GM10847 (cell line): ENCODE measurements around the gene CREBBP.

Source experiments
- POLR2A ChIP-seq: IDR thresholded peaks from 2 replicates; pipeline ENCODE4 v1.6.1; 2011; ENCODE audit not compliant: insufficient read length; ENCODE audit errors: extremely low read depth

CREBBP gene

GRCh38 chr16:3694051-3694450, 186.5 kb downstream of the CREBBP start:
- no peak for TF ChIP-seq POLR2A

- no peak for TF ChIP-seq POLR2A
Measured at GRCh38 chr16:3691761-3692160, 188.8 kb downstream of the CREBBP start.

DNA sequence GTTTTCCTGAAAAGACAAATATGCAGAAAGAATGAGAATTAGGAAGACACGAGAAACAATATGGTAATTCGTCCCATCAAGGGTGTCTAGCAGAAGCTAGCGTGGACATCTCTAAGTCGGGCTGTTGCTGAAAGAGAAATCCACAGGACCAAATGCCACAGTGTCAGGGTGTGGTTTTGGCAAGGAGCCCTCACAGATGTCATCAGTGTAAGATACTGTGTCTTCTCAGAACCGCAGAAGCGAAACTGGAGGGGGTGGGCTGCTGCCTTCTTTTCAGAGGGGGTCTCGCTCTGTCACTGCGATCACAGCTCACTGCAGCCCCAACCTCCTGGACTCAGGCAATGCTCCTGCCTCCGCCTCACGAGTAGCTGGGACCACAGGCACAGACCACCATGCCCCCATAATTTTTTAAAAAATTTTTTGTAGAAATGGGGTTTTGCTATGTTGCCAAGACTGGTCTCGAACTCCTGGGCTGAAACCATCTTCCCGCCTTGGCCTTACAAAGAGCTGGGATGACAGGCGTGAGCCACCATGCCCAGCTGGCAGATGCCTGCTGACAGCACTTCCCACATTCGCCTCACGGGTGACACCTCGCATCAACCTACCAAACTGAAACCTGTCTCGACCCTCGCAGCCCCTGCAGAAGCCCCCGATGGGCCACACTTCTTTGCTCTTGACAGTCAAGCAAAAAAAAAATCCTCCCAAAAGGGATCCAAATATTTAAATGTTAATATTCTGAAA, 189.4 kb downstream of the CREBBP start:
- no peak for TF ChIP-seq POLR2A

DNA sequence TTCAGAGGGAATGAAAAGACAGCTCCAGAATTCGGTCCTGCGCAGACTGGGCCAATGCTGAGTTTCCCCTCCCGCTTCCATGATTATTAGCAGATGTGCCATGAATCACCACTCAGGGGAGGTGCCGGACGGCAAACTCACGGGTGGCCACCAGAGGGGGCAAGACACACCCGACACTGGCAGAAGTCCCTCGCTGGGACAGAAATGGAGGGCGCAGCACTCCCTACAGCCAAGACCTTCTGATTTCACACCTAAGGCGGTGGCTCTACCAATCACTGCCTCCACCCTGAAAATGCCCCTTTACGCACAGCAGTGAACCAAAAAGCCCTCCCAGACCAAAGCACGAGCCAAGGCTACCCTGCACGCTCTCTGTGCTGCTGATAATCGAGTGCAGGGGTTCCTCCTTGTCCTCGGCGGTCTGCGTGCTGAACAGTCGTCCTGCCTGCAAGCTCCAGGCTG, 190.0 kb downstream of the CREBBP start:
- TF ChIP-seq POLR2A, result no peak

DNA sequence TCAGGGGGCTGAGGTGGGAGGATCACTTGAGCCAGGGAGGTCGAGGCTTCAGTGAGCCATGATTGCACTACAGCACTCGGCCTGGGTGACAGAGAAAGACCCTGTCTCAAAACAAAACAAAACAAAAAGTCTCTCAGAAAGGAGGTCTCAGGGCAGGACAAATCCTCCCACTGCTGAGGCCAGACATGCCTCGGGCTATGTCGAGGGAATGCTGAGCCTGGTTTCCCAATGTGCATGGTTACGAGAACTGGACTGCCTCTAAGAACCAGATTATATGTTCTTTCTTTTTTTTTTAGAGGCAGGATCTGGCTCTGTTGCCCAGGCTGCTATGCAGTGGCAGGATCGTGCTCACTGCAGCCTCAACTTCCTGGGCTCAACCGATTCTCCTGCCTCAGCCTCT, 190.8 kb downstream of the CREBBP start:
- TF ChIP-seq POLR2A, result no peak

- no peak for TF ChIP-seq POLR2A
Measured at GRCh38 chr16:3687792-3688191, 192.7 kb downstream of the CREBBP start.

DNA sequence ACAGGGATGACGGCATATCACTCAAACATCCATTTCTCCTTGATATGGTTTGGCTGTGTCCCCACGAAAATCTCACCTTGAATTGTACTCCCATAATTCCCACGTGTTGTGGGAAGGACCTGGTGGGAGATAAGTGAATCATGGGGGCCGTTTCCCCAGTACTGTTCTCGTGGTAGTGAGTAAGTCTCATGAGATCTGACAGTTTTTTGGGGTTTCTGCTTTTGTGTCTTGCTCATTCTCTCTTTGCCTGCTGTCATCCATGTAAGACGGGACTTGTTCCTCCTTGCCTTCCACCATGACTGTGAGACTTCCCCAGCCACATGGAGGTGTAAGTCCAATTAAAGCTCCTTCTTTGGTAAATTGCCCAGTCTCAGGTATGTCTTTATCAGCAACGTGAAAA, 193.5 kb downstream of the CREBBP start:
- no peak for TF ChIP-seq POLR2A

- no peak for TF ChIP-seq POLR2A
Measured at GRCh38 chr16:3681206-3681605, 199.3 kb downstream of the CREBBP start.

GRCh38 chr16:3677994-3678393, 202.5 kb downstream of the CREBBP start:
- no peak for TF ChIP-seq POLR2A

- no peak for TF ChIP-seq POLR2A
Measured at GRCh38 chr16:3675601-3676130, 204.8 kb downstream of the CREBBP start.
